ENCODE data around the gene POLD1. TPM values are rescaled to one million over a fixed set of nuclear protein-coding genes. Genes with fewer than 3 reads are reported as not detected.

The POLD1 gene
- total and polyA plus RNA-seq, 2 of the 13 experiments (the other 11 are each of a cell fraction or from before 2014, with no cell fraction given): 17.4 to 54.0 TPM

DNA sequence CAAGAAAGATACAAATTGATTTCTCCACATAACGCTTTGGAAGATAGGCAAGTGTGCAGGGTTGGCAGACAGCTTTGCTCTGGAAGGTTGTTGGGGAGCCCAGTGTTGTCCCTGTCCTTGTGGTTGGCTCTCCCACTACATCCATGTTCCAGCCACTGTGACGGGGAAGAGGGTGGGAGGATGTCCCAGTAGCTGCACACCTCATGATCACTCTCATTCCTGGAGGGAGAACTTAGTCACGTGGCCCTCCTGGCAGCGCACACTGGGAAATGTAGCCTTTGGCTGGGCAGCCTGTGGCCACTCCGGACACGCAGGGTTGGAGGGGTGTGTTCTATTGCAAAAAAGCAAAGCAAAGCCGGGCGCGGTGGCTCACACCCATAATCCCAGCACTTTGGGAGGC lies 9.9 kb downstream of the POLD1 start:
- peaks cover 1 to 14% of the 10 kb centered on the region in 2 experiments; a peak in 4 of 5 replicates for H3K36me3 ChIP-seq (replicated peaks in 1 of 2; ENCODE audit: control insufficient read depth in 1 of 2, insufficient read depth in 2 of 2, low read length in 2 of 2)
- no peak for DNase-seq (ENCODE audit: low spot score)
- no peak overlapping the region for H3K4me2 ChIP-seq (ENCODE audit: low read depth, low read length)
- CTCF ChIA-PET (ENCODE audit: low intra/inter-chr PET ratio, low total read pairs): no interaction called here
- no peak overlapping the region for H2AFZ ChIP-seq (ENCODE audit: low read length)
- H3K27me3 ChIP-seq (ENCODE audit: control insufficient read depth in 1 of 2, insufficient read depth in 2 of 2, low read length in 2 of 2): no peaks in the 10 kb centered on the region
- no peak overlapping the region for H3K4me3 ChIP-seq (replicated peaks in 1 of 3; ENCODE audit: insufficient read depth in 1 of 3, low read depth in 2 of 3, low read length in 3 of 3)
- no peaks in the 10 kb centered on the region for H4K20me1 ChIP-seq (ENCODE audit: insufficient read depth, low read length)
- H3K9me3 ChIP-seq (ENCODE audit: low read length): no peaks in the 10 kb centered on the region
- no peak for ATAC-seq
- in situ Hi-C loops (cut with HindIII; ENCODE audit: extremely low pct_ligation_motif_present, low pct_unique_long_range_greater_than_20kb): no loop called here
- no peak overlapping the region for H3K9ac ChIP-seq (ENCODE audit: insufficient read depth, low read depth, low read length)
- WGBS (ENCODE audit: low lambda C conversion rate): 100% methylated on average over 9 of the region's 9 CpGs
- H3K79me2 ChIP-seq (ENCODE audit: insufficient read depth, low read length): peaks cover 11% of the 10 kb centered on the region
- intact Hi-C loops (cut with micrococcal nuclease; ENCODE audit: unreplicated experiment): no loop called here
- H3K4me1 ChIP-seq (ENCODE audit: insufficient read depth, low read length): peaks cover 5% of the 10 kb centered on the region
- TF ChIP-seq MED1 (CRISPR knock-in tag; IDR thresholded peaks at IDR 0.05) (no peak), ZNF670 (CRISPR knock-in tag; IDR thresholded peaks at IDR 0.05; ENCODE audit: borderline replicate concordance) (no peak), HOXA9 (CRISPR knock-in tag; IDR thresholded peaks at IDR 0.05; ENCODE audit: borderline replicate concordance) (no peak), AHR (CRISPR knock-in tag; IDR thresholded peaks at IDR 0.05) (no peak), ZNF33B (CRISPR knock-in tag; IDR thresholded peaks at IDR 0.05) (no peak), ZSCAN29 (CRISPR knock-in tag; conservative IDR thresholded peaks at IDR 0.05) (no peak), NFATC3 (CRISPR knock-in tag; IDR thresholded peaks at IDR 0.05) (no peak), SNAPC2 (CRISPR knock-in tag; IDR thresholded peaks at IDR 0.05) (no peak), ZNF383 (CRISPR knock-in tag; IDR thresholded peaks at IDR 0.05; ENCODE audit: borderline replicate concordance) (no peak), ZNF138 (CRISPR knock-in tag; IDR thresholded peaks at IDR 0.05; ENCODE audit: low read depth) (no peak), FOXJ3 (CRISPR knock-in tag; IDR thresholded peaks at IDR 0.05; ENCODE audit: borderline replicate concordance) (no peak)
- TF ChIP-seq, protein P1, sequence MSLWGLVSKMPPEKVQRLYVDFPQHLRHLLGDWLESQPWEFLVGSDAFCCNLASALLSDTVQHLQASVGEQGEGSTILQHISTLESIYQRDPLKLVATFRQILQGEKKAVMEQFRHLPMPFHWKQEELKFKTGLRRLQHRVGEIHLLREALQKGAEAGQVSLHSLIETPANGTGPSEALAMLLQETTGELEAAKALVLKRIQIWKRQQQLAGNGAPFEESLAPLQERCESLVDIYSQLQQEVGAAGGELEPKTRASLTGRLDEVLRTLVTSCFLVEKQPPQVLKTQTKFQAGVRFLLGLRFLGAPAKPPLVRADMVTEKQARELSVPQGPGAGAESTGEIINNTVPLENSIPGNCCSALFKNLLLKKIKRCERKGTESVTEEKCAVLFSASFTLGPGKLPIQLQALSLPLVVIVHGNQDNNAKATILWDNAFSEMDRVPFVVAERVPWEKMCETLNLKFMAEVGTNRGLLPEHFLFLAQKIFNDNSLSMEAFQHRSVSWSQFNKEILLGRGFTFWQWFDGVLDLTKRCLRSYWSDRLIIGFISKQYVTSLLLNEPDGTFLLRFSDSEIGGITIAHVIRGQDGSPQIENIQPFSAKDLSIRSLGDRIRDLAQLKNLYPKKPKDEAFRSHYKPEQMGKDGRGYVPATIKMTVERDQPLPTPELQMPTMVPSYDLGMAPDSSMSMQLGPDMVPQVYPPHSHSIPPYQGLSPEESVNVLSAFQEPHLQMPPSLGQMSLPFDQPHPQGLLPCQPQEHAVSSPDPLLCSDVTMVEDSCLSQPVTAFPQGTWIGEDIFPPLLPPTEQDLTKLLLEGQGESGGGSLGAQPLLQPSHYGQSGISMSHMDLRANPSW (CRISPR knock-in tag; IDR thresholded peaks at IDR 0.05; ENCODE audit: borderline replicate concordance): no peak
- TF ChIP-seq, protein P2, sequence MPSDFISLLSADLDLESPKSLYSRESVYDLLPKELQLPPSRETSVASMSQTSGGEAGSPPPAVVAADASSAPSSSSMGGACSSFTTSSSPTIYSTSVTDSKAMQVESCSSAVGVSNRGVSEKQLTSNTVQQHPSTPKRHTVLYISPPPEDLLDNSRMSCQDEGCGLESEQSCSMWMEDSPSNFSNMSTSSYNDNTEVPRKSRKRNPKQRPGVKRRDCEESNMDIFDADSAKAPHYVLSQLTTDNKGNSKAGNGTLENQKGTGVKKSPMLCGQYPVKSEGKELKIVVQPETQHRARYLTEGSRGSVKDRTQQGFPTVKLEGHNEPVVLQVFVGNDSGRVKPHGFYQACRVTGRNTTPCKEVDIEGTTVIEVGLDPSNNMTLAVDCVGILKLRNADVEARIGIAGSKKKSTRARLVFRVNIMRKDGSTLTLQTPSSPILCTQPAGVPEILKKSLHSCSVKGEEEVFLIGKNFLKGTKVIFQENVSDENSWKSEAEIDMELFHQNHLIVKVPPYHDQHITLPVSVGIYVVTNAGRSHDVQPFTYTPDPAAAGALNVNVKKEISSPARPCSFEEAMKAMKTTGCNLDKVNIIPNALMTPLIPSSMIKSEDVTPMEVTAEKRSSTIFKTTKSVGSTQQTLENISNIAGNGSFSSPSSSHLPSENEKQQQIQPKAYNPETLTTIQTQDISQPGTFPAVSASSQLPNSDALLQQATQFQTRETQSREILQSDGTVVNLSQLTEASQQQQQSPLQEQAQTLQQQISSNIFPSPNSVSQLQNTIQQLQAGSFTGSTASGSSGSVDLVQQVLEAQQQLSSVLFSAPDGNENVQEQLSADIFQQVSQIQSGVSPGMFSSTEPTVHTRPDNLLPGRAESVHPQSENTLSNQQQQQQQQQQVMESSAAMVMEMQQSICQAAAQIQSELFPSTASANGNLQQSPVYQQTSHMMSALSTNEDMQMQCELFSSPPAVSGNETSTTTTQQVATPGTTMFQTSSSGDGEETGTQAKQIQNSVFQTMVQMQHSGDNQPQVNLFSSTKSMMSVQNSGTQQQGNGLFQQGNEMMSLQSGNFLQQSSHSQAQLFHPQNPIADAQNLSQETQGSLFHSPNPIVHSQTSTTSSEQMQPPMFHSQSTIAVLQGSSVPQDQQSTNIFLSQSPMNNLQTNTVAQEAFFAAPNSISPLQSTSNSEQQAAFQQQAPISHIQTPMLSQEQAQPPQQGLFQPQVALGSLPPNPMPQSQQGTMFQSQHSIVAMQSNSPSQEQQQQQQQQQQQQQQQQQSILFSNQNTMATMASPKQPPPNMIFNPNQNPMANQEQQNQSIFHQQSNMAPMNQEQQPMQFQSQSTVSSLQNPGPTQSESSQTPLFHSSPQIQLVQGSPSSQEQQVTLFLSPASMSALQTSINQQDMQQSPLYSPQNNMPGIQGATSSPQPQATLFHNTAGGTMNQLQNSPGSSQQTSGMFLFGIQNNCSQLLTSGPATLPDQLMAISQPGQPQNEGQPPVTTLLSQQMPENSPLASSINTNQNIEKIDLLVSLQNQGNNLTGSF (CRISPR knock-in tag; IDR thresholded peaks at IDR 0.05): no peak
- BruUV-seq (replicated peaks): no TSS peak
- POLR2A ChIA-PET: interaction anchor here (2.6 kb wide), 1 partner anchor 10 kb away, joined by 7 read pairs; the partner anchor contains the start of gene POLD1
- FAIRE-seq: no peak
- H3K27ac ChIP-seq (ENCODE audit: extremely low read length, insufficient read depth, low read length): no peak overlapping the region

Measured in HepG2 (cell line).